Endothelial cell (in vitro differentiated cells): ENCODE data around the gene LRRC26. TPM values are rescaled to one million over a fixed set of nuclear protein-coding genes. Genes with fewer than 3 reads are reported as not detected.
"Not testable (repeated sequence)": the region's sequence is repeated elsewhere in the genome, so short reads cannot be mapped to it uniquely, and the experiment has no call there.

Source experiments
- DNase-seq: peaks from one replicate; pipeline ENCODE4 v3.0.0; 2021; ENCODE audit warnings: low spot score
- H3K27ac Mint-ChIP-seq: one replicate; pipeline ENCODE4 v1.8.0; 2021; ENCODE audit warnings: mixed read lengths, inconsistent platforms; ENCODE audit not compliant: unreplicated experiment
- H3K27me3 Mint-ChIP-seq: one replicate; pipeline ENCODE4 v1.8.0; 2021; ENCODE audit warnings: mild to moderate bottlenecking, moderate library complexity, mixed read lengths, inconsistent platforms; ENCODE audit not compliant: unreplicated experiment
- H3K36me3 Mint-ChIP-seq: one replicate; pipeline ENCODE4 v1.8.0; 2021; ENCODE audit warnings: mild to moderate bottlenecking, low read depth, mixed read lengths, inconsistent platforms; ENCODE audit not compliant: unreplicated experiment
- H3K4me1 Mint-ChIP-seq: one replicate; pipeline ENCODE4 v1.8.0; 2021; ENCODE audit warnings: mild to moderate bottlenecking, mixed read lengths, inconsistent platforms; ENCODE audit not compliant: unreplicated experiment
- H3K4me3 Mint-ChIP-seq: one replicate; pipeline ENCODE4 v1.8.0; 2021; ENCODE audit warnings: mild to moderate bottlenecking, mixed read lengths, inconsistent platforms; ENCODE audit not compliant: unreplicated experiment
- H3K9me3 Mint-ChIP-seq: one replicate; pipeline ENCODE4 v1.8.0; 2021; ENCODE audit warnings: mixed read lengths, inconsistent platforms; ENCODE audit not compliant: unreplicated experiment
- CTCF ChIP-seq: fragments of 200-600 bp; sonication (generic); IDR thresholded peaks from one replicate; pipeline ENCODE4 v1.5.0; 2021; ENCODE audit warnings: antibody characterized with exemption; ENCODE audit not compliant: unreplicated experiment
- total RNA-seq: library from RNA; stranded (reverse); fragmentation: NEBNext Ultra II Directional; extraction: Animal tissue kit (Norgen Biotek cat#: 25700); gene quantifications from one replicate; pipeline ENCODE4 v1.2.1, GENCODE V29; 2021; ENCODE audit not compliant: unreplicated experiment

LRRC26 gene
- total RNA-seq, 1 donor from 2014 or later: not detected

DNA sequence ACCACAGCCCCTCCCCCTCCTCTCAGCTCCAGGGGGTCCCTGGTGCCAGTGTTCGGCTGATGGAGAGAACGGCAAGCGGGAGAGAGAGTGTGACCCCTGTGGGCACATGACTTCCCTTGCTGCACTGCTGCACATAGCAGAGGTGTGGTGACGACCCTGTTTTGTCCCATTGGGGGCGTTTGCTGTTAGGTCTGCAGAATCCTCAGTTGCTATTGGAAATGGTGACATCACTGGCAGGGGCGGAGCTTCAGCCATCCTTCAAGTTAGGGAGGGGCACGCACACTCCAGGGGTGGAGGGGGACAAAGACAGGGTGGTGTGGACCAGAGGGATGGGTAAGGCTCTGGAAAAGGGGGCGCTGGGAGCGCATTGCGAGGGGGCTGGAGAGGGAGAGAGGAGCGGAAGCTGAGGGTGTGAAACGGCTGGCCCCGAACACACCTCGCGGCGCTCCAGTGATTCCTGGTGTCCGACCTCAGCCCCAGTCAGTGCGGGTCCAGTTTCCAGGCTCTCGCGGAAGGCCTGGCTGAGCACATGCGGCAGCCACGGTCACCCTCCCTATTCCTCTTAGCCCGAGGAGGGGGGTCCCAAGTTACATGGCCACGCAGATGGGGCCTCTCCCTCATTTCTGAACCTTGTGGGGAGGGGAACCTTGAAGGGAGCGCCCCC, 31.7 kb downstream of the LRRC26 start:
- H3K4me1 Mint-ChIP-seq: peaks cover 3% of the 10 kb centered on the region

GRCh38 chr9:137136881-137137607, 32.8 kb downstream of the LRRC26 start:
- Mint-ChIP-seq H3K27ac (no peak overlapping the region), H3K27me3 (peaks cover 25% of the 10 kb centered on the region), H3K4me1 (no peaks in the 10 kb centered on the region), H3K4me3 (no peak overlapping the region), H3K9me3 (no peaks in the 10 kb centered on the region), H3K36me3 (no peaks in the 10 kb centered on the region)
- no peak for TF ChIP-seq CTCF
- no peak for DNase-seq

More for the DNA sequence above, 31.7 kb downstream of the LRRC26 start:
- Mint-ChIP-seq H3K27ac (no peak overlapping the region), H3K9me3 (no peaks in the 10 kb centered on the region), H3K27me3 (peaks cover 29% of the 10 kb centered on the region), H3K4me3 (no peak overlapping the region), H3K36me3 (peaks cover 4% of the 10 kb centered on the region)
- TF ChIP-seq CTCF: no peak
- no peak for DNase-seq

DNA sequence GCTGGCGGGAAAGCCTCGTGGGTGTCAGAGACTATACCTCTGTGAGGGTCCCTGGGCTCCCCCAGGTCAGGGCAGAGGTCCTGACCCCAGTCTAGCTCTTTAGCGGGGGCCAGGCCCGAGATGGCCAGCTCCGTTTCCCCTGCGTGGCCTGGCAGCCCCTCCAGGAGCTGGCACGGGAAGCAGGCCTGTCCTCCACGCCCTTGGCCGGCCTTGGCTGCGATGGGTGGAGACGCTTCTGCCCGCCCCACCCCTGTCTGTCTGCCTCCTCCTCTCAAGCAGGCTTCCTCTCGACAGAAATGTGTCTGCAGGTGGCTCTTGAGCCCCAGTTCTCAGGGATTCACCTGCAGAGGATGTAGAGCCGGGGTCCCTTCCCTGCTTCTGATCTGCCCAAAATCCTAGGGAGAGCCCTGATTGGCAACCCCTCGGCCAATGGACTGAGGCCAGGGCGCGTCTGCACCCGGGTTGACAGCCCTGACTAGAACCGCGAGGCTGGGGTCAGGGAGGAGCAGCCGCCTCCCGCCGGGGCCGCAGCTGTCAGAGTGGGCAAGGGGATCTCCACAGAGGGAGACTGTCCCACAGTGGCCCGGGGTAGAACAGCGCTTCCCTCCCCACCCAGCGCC, 33.5 kb downstream of the LRRC26 start:
- Mint-ChIP-seq H3K27ac (no peak overlapping the region), H3K9me3 (no peaks in the 10 kb centered on the region), H3K27me3 (peaks cover 25% of the 10 kb centered on the region), H3K4me1 (no peaks in the 10 kb centered on the region), H3K36me3 (no peaks in the 10 kb centered on the region), H3K4me3 (no peak overlapping the region)
- DNase-seq: no peak
- no peak for TF ChIP-seq CTCF

DNA sequence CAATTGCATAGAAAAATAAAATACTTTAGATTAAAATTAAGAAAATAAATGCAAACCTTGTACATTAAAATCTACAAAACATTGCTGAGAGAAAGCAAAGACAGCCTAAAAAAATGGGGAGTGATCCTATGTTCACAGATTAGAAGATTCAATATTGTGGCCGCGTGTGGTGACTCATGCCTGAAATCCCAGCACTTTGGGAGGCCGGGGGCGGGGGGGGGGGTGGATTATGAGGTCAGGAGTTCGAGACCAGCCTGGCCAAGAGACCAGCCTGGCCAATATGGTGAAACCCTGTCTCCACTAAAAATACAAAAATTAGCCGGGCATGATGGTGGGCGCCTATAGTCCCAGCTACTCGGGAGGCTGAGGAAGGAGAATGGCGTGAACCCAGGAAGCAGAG, 34.7 kb downstream of the LRRC26 start:
- not testable (repeated sequence) for H3K27ac Mint-ChIP-seq, H3K4me1 Mint-ChIP-seq, DNase-seq, H3K4me3 Mint-ChIP-seq, H3K9me3 Mint-ChIP-seq, H3K36me3 Mint-ChIP-seq
- peaks cover 22% of the 10 kb centered on the region for H3K27me3 Mint-ChIP-seq

DNA sequence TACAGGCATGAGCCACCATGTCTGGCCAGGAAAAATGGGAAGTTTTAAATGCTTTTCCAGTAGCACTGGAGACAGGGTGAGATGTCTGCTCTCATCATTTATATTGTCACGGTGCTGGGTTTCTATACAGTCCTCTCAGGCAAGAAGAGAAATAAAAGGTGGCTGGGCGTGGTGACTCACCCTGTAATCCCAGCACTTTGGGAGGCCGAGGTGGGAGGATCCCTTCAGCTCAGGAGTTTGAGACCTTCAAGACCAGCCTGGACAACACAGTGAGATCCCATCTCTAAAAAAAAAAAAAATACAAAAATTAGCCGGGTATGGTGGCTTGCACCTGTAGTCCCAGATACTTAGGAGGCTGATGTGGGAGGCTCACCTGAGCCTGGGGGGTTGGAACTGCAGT, 35.7 kb downstream of the LRRC26 start:
- Mint-ChIP-seq H3K27me3 (peaks cover 17% of the 10 kb centered on the region), H3K36me3 (no peaks in the 10 kb centered on the region), H3K4me3 (no peak overlapping the region), H3K9me3 (no peaks in the 10 kb centered on the region), H3K27ac (no peak overlapping the region), H3K4me1 (no peaks in the 10 kb centered on the region)
- DNase-seq: no peak
- no peak for TF ChIP-seq CTCF
